HG03039 (cell line): Measurements from ENCODE around the gene ATXN7L1.
"Not testable (repeated sequence)": the region's sequence is repeated elsewhere in the genome, so short reads cannot be mapped to it uniquely, and the experiment has no call there.

ENCODE experiments used
- ATAC-seq: cut with Tn5 transposase; IDR thresholded peaks from one replicate; pipeline ENCODE4 v1.9.1; 2021; ENCODE audit warnings: mild to moderate bottlenecking, moderate library complexity; ENCODE audit not compliant: unreplicated experiment

The ATXN7L1 gene

DNA sequence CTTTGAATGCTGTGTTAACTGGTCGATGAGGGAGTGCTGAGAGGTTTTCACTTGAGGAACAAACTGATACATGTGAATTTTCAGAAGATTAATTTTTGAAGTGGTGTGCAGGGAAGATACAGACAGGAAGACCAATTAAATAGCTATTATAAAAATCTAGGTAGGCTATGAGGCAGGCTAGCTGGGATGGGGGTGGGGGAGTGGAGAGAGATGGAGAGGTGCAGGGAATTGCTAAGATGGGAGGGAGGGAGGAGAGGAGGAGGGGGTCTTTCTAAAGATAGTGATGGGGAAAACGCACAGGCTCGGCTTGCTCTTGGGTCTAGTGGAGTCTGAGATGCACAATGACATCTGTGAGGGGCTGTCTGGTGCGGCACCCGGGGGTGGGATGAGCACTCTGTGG lies 15.2 kb downstream of the ATXN7L1 start:
- ATAC-seq = no peak

DNA sequence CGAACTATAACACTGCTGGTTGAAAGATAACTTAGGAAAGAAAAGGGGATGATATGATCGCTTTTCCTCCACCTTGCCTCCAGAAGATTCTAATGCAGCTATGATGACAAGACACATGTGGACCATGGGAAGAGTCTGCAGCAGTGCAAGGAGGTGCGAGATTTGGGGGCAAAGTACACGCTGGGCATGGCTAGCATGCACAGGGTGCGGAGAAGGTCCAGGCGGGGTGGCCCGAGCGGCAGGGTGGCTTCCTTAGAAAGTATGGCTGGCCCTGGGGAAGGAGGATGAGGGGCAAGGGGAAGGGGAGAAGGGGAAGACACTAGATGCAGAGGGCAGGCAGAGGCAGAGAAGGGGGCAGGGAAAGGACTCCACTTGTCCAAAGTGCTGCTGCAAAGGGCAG lies 15.6 kb downstream of the ATXN7L1 start:
- no peak for ATAC-seq

DNA sequence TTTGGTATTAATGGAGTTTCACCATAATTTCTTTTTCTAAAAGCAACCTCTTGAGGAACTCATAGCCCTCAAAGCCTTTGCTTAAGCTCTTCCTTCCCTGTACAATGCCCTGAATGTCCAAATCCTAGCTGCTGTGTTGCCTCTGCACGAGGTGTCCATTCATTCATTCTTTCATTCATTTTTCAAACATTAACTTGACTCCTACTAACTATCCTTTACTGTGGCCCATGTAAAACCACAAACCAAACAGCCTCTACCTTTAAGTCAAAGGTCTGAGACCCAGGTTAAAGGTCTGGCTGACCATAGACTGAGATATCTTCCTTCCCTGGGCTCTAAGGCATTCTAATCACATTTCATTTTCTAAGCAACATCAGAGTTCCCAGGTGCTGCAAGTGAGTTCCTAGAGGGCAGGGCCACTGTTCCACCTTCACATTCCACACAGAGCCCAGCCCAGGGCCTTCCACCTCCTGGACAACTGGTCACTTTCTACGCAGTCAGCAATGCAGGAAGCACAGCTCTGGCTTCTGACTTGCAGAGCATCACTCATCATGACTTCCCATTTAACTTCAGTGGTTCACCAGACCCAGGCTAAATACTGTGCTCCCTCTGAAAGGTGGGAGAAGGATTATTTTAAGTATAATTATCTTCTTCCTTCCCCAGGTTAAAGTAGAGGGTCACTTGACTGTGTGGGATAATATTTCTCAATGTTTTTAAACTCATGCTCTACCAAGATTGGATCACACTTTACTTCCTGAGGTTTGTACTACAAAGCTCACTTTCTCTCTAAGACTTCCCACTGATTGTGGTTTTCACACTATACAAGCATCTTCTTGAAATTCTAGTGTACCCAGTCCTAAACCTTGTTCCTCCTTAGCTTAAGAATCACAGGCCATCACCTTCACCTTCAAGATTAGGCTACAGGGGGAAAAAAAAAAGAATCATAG lies 19.1 kb downstream of the ATXN7L1 start:
- no peak for ATAC-seq

DNA sequence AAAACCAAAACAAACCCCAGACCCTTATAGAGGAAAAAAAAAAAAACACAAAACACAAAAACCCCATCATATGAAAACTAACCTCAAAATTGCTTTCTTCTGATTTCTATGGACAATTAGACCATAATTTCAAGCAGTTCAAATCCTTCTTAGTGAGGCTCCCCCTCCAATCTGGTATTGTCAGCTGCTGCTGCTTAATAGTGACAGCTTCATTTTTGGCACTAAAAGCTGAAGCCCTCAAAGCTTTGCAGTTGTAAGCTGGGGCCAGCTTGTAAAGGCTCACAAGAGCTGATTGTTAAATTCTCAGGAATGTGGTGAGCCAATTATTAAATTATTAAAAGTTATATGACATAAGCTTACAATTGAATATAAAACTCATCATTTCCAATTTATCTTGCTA lies 21.9 kb downstream of the ATXN7L1 start:
- ATAC-seq = no peak

DNA sequence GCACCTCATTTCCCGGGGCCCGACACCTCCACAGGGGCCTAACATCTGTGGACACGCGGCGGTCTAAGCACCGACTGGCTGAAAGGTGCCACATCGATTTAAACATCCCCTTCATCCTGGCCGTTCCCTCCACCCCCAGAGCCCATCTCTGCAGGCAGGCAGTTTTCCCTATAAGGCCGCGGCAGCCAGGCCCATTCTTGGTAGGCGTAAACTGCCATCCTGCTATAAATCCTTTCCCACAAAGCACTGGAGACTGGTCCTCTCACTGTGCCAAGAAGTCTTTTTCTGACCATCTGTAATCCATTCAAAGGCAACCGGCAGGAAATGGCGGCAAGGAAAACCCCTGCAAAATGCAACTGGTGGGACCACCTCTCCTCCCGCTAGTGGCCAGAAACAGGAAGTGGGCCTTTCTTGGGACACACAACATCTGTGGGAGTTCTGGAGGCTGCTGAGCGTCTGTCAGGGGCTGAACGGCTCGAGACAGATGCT lies 22.4 kb downstream of the ATXN7L1 start:
- ATAC-seq = no peak

DNA sequence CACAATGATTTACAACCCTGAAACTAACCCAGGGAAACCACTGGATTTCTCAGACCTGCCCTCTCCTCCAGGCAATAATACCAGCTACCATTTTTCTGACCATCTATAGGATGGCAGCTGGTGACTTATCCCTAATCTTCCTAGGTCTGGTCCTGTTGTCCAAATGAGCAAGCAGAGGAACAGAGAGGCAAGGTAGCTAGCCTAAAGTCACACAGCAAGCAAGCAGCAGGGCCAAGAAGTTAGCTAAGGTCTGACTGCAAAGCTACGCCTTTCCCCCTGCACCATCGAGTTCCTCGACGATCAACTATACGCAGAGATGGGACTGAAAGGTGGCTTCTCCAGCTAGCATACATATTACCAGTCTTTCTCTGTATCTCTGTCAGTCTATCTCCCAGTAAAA lies 25.3 kb downstream of the ATXN7L1 start:
- no peak for ATAC-seq

DNA sequence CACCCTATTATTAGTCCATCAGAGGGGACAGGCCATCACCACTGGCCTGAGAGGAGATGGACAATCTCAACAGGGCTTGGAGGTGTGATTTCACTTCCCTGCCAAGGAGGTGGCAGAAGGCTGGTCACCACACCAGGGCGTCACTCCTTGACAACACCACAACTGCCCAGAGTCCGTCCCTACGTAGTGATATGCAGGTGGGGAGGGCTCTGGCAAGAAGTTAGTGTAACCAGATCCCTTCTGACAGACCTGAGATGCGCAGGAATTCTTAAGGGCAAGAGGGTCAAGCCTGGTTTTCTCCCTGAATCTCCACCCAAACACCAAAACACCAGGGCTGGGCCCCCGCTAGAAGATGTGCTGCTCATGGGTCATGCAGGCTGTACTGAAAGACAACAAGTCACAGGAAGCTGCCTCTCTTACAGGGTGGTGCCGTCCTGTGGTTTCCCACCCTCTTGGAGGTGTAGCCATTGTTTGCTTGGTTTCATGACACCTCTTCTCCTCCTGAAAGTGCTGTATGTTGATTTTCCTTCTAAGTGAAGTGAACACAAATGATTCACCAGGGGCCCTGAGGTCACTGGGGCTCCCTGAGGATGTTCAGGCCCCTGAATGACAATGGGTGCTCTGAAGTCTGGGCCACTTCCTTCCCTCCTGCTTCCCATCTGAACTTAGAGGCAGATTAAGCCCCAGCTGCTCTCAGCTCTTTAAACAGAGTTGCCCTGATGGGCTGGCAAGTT lies 27.1 kb downstream of the ATXN7L1 start:
- ATAC-seq = no peak

DNA sequence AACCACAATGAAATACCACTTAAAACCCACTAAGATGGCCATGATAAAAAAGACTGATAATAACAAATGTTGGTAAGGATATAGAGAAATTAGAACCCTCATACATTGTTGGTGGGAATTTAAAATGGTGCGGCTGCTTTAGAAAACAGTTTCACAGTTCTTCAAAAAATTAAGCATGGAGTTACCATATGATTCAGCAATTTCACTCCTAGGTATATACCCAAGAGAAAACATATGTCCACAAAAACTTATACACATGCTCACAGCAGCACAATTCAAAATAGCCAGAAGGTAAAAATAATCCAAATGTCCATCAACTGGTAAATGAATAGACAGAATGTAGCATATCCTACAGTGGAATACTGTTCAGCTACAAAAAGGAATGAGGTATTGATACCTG lies 30.0 kb downstream of the ATXN7L1 start:
- ATAC-seq = no peak

DNA sequence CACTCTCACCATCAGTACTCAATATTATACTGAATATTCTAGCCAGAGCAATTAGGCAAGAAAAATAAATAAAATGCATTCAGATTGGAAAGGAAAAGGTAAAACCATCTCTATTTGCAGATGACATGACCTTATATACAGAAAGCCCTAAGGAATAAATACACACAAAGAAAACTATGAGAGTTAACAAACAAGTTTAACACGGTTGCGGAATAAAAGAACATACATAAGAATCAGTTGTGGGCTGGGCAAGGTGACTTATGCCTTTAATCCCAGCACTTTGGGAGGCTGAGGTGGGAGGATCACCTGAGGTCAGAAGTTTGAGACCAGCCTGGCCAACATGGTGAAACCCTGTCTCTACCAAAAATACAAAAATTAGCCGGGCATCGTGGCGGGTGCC lies 31.7 kb downstream of the ATXN7L1 start:
- ATAC-seq = not testable (repeated sequence)

DNA sequence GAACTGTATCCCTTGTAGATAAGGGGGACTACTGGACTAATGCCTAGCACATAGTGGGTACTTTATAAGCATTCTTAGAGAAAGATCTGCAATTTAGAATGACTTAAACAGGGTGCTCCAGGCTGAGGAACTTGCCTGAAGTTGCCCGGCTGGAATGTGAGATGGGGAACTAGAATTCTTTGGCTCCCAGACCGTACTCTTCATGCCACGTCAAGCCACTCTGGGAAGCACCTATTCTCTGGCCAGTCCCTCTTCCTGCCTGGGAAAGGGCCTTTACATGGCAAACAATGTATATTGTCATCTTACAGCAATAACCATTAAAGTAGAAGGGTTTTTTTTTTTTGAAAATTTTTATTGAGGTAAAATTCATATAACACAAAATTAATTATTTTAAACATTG lies 34.5 kb downstream of the ATXN7L1 start:
- ATAC-seq = no peak

DNA sequence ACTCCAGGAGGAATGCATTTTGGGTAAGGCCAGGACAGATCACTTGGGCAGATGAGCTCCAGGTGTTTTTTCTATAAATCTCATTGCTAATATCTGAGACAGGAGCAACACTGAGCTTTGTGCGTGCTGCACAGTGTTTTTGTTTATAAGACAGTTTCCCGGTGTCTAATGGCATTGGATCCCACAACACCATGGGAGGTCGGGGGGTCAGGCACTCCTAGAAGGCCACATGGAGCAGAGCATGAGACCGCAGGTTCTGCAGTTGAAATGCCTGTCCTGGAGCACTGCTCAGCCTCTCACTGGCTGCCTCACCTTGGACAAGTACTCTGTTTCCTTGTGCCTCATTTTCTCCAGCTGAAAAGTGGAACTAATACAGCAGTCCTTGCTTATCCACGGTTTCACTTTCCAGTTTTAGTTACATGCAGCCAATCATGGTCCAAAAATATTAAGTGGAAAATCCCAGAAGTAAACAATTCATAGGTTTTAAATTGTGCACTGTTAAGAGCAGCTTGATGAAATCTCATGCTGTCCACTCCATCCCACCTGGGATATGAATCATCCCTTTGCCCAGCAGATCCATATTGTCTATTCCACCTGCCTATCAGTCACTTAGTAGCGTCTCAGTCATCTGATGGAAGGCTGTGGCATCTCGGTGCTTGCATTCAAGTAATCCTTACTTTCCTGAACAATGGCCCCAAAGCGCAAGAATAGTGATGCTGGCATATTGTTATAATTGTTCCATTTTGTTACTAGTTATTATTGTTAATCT lies 35.2 kb downstream of the ATXN7L1 start:
- no peak for ATAC-seq

DNA sequence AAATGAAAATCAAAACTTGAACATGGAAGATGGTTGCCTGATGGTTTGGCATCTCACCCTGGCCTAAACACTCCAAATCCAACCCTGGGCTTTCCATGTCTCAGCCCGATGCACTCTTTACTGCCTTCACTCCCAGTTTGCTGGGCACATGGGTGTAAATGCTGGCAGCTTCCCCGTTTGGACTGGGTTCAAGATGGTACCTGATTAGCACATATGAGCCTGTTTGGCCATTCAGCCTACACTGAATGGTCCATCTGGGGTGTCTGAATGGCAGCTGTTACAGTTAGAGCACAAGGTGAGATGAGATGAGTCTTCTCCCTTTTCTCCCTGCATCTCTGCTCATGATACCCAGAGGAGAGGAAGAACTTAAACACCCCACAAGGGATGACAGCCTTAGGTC lies 37.1 kb downstream of the ATXN7L1 start:
- no peak for ATAC-seq

DNA sequence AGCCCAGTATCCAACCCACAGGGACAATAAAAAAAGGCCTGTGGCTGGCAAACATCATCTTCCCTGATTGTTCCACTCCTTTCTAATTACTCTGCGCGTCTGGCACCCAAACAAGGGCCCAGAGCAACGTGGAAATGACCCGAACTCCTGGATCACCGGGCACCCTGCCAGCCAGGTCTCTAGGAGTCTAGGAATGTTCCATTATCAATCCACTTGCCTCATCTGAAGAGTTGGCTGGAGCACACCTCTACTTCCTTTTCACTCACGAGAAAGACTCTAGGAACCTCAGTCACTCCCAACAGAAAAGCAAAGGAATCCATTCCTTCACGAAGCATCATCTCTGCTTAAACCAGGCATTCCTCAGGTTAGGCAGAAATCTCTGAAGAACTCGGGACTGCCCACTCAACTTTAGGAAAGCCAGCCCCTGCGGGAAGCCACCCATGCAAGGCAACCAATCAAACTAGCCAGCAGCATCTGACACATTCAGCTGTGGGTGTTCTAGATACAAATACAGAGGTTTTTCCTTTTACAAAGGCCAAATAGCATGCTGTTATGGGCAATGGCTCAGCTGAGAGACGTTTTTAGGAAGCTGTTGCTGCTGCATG lies 37.7 kb downstream of the ATXN7L1 start:
- no peak for ATAC-seq

DNA sequence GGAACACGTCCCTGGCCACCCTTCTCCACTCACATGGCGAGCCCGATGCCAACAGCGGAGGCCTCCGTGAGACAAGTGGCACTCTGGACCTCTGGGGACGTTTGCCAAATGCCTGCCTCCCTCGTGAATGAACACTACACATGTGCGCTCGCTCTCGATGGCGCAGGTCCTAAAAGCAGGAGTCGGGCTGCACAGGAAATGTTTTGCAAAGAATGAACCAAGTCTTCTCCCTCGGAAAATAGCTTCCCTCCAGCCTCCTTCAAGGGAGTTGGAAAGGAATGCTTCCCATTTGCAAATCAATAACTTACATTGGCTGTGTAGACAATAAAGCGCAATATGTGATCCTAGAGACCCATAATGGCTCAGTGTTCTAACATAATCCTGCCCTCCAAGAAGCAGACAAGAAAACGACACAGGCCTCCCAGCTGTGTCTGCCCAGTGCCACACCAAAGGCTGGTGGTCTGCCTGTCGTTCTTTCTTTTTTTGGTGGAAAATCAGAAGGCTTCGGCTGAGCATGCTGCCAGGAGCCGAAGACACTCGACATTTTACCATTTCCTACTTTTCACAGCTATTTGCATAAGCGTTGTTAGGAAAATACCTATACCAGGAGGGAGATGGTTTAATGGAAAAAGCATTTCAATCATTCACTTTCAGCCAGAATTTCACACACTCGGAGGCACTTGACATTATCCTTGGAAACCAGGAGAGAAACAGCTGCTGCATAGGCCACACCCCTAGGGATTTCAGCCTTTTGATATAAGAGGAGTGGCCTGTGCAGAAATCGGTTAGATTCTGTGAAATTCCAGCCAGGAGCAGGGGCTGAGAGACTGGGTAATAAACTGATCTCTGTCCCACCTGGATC lies 38.4 kb downstream of the ATXN7L1 start:
- ATAC-seq = no peak

DNA sequence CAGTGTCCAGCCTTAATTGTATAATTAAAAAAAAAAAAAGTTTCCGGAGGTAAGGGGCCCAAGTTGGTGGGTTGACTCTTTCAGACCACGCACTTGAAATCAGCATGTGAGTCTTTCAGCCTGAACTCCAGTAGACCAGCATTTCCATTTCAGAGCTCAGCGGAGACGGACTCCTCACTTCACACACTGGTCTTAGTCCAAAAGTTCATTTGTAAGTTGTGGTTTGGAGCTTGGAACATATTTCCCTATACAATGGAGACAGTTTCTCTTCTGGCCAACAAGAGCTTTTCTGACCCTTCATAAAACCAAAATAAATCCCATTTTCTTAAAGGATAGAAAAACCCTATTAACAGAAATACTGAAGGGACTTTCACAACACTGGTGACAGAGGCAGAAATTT lies 41.0 kb downstream of the ATXN7L1 start:
- no peak for ATAC-seq

DNA sequence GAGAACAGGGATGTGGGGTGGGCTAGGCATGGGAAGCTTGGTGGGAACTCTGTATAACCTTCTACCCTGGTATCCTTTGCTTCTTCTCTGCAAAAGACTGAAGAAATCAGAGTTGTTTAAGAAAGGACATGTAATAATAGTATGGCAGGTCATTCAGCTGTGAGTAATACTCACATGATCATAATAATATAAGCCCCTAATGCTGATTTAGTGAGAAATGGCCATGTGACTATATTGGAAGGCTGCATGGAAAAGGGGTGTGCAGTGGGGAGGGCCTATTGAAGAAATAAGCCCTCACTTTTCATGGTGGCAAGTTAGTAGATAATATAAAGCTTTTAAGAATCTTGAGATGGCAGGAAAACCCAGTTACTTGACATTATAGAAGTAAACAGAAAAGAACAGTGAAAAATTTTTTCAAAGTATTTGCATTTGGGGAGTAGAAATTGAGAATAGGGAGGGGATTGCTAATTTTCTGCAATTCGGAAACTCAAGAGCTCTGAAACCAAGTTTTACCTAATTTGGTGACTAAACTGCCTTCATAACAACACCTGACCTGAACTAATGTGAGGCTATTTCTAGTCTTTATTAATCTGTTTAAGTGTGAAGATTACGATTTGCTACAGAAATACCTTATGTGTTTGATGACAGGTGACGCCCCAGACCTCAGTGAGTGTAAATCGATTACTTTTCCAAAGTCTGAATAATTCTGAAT lies 44.4 kb downstream of the ATXN7L1 start:
- no peak for ATAC-seq

DNA sequence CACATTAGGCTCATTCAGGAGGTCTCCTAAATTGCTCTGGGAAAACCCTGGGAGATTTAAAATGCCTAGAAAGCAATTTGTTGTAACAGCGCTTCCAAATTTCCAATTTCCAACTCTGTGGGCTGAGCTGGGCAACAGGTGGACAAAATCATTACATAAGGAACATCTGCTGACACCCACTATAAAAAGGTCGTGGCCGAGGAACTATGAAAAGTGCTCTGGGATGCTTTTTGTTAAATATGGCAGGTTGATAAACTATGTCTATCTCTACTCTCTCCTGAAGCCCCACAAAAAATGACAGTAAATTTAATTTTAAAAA lies 45.1 kb downstream of the ATXN7L1 start:
- no peak for ATAC-seq

DNA sequence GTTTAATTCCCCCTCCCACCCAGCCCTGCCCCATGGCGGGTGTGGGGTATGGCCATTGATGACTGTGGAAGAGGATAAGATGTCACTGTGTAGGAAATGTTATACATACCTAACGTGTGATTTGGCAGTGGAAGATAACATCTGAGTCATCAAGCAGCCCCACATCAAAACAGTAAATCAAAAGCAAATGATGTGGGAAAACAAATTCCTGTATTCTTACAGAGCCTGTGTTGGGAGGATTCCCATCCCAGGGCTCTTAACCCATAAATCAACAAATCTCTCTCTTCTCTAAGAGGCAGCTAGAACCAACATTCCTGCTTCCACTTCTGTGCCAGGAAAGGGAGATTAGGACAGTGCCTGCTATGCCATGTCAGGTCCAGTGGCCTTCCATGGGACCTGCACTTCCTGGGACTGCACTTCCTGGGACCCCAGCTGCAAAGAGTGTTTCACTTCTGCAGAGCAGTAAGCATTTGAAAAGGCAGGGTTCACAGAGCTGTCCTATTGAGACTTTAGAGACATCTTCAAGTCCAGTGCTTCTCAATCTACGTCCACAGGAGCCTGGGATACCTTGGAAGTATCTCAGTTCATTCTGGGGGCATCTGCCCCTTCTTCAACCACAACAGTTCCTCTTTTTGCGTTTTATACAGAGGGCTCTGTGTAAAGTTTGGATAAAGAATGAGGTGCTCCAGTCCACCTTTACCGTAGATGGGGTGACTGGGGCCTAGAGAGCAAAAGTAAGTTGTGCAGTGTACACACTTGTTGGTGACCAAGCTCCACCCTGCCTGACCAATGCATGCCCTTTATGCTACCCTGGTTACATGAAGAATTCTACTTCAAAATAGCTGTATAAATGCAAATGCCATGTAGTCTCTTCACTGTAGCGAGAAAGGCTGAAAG lies 45.7 kb downstream of the ATXN7L1 start:
- no peak for ATAC-seq
